Suprapubic skin (tissue), 4 donors: ENCODE measurements around the gene MSANTD2.

Experiments used
- CTCF ChIP-seq, 2 donors: fragments of 200-600 bp in 1 of 2; fragments of 450-650 bp in 1 of 2; sonication (generic) in 1 of 2; IDR thresholded peaks; one replicate each; pipeline ENCODE4 v1.5.1; 2016 to 2019; ENCODE audit warnings: antibody characterized with exemption in 2 of 2, mild to moderate bottlenecking in 1 of 2, moderate library complexity in 1 of 2
- EP300 ChIP-seq: sonication (generic); formaldehyde crosslinking; IDR thresholded peaks from one replicate; pipeline ENCODE4 v1.6.1; 2017; ENCODE audit warnings: antibody characterized with exemption
- POLR2A ChIP-seq, 2 donors: fragments of 450-650 bp; IDR thresholded peaks; one replicate each; pipeline ENCODE4 v1.6.1; 2017; ENCODE audit warnings: antibody characterized with exemption in 2 of 2, mild to moderate bottlenecking in 2 of 2, moderate library complexity in 2 of 2
- POLR2AphosphoS5 ChIP-seq, 3 donors: sonication (generic); formaldehyde crosslinking; IDR thresholded peaks; one replicate each; pipeline ENCODE4 v1.6.1; 2017; ENCODE audit warnings: antibody characterized with exemption in 3 of 3

GRCh38 chr11:124718801-124719200 lies 81.4 kb downstream of the MSANTD2 start:
- no peak for TF ChIP-seq CTCF (IDR thresholded peaks at IDR 0.05)
- TF ChIP-seq POLR2A (IDR thresholded peaks at IDR 0.05), result no peak
- no peak for TF ChIP-seq EP300
- no peak for TF ChIP-seq POLR2AphosphoS5 (IDR thresholded peaks at IDR 0.05)
